DMS 273 (cell line): ENCODE results near the gene HLF.
A peak's percentile ranks its signal among the peaks of the same experiment; 100 is the strongest.

ENCODE experiments used
- DNase-seq: peaks from one replicate; lab custom pipeline; 2025; ENCODE audit not compliant: unreplicated experiment; lab: John Stamatoyannopoulos, UW

The HLF gene

DNA sequence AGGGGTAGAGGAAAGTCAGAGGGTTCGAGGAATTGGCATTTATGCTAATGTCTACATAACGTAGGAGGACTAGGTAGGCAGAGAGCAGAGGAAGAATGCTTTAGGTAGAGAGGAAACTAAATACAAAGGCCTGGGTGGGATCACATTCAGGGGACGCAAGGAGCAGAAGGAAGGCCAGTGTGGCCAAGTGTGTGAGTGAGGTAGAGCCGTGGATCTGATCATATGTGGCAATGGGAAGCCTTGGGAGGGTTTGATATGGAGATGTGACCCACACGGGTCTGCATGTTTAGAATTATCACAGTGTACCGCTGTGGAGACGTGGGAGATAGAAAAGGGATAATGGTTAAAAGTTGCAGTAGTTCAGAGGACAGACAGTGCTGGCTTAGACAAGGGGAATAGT, 43.1 kb downstream of the HLF start:
- no peak for DNase-seq

DNA sequence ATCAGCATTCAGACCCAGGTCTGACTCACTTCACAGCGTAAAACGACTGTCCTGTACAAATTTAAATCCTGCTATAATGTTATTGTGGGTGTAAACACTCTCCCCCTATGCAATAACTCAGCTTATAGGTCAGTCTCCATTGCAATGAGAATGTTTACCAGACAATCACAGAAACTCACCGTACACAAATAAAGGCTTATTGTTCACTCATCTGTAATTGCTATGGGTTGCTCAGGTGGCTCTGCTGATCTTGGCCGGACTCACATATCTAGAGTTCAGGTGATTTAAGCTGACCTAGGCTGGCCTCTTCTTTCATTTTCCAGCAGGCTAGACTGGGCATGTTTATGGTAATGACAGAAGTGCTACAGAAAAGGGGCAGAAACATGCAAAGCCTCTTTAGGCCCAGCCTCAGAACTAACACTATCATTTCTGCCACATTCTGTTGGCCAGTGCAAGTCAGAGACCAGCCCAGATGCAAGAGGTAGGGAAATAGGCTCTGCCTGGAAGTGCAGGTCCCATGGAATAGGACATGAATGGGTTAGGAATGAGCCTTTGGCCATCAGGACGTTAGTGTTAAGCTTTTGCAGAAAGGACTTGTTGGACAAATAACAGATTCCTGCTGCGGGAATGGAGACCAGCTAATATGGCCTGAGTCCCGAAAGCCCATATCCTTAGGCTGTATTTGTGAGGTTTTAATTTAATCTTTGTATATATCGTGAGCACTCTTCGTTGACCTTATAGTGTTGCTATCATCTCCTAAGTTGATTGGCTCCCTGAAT, 44.0 kb downstream of the HLF start:
- no peak for DNase-seq

DNA sequence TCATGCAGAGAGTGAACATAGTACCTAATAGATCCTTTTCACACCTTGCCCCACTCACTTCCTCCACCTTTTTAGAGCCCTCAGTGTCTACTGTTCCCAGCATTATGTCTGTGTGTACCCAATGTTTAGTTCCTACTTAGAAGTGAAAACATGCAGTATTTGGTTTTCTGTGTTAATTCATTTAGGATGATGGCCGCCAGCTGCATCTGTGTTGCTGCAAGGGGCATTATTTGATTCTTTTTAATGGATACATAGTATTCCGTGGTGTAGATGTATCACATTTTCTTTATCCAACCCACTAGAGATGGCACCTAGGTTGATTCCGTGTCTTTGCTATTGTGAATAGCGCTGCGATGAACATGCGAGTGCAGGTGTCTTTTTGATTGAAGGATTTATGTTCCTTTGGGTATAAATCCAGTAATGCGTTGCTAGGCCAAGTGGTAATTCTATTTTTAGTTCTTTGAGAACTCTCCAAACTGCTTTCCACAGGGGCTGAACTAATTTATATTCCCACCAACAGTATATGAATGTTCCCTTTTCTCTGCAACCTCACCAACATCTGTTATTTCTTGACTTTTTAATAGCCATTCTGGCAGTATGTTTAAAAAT, 47.1 kb downstream of the HLF start:
- no peak for DNase-seq

DNA sequence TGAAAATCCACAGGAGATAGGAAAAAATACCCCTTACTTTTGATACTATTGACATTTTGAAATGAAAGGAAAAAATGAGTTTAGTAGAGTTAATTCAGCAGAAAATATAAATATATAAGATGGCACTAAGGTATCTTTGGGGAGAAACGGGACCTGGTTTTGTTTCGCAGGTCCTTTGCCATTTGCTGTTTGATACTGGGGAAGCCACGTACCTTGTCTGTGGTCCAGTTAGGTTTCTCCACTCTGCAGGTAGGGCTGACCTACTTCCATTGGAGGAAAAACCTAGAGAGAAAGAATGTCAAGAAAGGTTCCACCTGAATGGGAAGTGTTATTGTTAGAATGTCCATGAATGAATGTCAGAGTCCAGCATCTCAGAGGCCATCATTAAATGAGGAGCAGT, 48.1 kb downstream of the HLF start:
- no peak for DNase-seq

DNA sequence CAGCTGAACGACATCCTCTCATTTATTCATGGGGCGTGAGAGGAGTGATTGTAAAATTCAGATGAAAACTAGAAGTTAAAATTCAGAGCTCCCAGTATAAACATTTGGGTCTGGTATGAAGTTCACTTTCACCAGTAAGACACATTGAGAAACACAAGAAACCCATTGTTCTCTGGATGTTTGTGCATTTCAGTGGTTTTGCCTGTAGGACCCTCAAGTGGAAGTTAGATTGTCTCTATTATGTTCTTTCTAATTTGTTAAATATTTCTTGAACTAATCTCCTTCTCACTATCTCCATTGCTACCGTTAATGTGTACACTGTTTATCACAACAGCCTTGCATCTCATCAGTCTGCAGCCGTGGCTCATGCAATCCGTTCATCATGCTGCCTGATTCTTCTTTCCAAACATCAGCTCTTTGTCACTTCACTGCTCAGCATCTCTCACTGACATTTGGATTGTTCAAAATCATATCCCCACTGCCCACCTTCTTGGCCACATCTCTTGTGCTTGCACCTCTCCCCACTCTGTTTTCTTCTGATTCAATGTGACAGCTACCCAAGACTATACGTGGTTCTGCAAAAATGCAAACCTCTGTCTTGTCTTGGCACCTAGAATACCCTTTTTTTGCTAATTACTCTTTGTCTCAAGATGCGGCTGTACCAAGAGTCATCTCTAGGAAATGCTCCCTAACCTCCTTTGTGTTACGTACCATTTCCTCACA, 49.5 kb downstream of the HLF start:
- no peak for DNase-seq

DNA sequence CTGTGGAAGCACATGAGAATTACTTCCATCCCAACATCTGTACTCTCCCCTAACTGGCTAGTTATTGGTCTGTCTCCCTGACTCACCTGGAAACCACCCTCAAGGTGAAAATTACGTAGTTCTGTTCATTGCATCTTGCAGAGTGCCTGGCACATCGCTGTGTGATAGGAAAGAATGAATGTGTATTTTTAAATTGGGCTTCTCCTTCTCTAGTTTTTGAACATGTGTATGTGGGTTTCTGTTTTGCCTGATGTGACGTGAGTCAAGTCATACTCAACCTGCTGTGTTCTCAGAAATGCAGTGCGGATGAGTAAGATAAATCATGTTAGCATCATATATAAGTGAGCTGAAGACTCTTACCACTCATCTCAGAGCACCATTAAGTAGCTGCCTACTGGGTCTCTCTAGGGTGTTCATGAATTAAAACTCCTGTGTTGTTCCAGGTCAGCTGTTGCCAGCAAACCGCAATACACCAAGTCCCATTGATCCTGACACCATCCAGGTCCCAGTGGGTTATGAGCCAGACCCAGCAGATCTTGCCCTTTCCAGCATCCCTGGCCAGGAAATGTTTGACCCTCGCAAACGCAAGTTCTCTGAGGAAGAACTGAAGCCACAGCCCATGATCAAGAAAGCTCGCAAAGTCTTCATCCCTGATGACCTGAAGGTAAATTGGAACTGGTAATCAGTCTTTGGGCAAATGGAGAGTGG, 50.2 kb downstream of the HLF start:
- DNase-seq, result no peak

DNA sequence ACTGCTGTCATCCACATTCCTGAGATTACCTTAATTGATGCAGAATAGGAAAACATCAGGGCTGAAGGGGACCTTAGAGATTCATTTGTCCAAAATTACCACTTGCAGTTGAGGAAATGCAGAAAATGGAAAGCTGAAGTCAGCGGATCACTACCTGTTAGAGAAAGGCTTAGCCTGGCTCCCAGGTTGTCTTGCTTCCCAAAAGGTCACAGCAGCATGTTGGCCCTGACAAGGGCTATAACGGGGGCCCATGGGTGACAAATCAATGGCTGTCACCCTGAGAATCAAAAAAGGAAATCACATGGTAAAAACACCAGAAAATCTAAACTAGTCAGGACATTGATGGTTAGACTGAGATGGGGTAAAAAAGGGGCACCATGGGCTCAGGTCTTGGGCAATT, 51.7 kb downstream of the HLF start:
- no peak for DNase-seq

DNA sequence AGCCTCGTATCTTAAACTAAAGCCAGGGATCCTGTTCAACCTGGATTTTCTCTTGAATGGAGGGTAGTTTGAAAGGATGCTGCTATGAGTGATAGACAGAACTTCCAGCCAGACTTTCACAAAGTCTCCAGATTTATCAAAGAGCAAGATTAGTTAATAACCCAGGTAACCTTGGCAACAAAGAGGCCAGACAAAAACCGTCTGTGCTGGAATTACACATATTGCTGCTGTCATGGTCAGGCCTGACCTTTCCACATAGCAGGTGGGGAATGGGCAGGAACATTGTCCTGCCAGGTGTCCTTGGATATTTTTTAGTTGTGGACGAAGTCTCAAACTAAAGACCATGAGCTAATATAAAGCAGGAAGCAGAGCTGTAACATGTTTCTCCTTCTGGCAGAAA, 52.5 kb downstream of the HLF start:
- no peak for DNase-seq

DNA sequence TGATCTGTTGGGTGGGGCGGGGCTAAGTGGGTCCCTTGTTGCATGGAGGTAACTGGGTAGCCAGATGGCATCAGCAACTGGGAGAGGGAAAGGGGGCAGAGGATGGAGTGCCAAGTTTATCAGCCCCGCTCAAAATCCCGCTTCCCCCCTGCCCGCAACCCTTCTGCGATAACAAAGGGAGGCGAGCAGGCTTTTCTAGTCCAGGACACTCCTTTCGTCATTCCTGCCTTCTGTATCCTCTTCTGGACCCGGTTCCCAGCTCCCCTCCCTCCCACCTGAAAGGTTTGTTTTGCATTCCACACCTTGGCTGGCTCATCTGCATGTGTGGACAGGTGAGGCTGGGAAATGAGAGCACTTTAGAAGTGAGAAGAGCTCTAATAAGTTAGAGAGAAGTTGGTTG, 53.3 kb downstream of the HLF start:
- no peak for DNase-seq

DNA sequence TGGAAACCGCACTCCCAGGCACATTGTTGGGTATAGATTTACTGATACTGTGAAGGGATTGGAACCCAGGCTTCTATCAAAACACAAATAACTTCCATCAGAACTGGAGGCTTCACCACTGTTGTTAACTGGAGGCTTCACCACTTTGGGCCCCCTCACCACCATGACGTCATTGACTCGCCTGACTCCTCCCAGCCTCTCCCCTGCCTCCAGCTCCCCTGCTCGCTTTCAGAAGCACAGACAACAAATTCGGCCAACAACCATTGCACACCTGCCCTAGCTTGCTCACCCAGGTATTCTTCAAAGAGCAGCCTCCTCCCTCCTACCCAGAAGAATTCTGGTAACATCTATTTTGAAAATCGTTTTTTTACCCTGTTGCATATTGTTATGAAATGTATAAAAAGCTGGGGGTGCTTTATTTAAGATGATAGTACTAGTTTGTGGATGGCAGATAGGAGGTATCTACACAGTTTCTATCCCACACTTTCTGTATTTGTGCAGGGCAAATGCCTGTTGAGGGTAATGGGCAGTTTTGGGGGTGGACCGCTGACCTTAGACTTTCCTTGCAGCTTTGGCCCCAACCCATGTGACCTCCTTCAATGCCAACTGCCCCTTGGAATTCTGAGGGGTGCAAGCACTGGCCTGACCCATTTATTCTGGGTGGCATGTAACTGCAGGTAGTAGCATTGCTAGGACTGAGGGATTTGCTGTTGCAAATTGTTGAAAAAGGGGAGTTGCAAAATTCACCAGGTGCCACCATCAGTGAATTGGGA, 54.1 kb downstream of the HLF start:
- DNase-seq, result no peak

DNA sequence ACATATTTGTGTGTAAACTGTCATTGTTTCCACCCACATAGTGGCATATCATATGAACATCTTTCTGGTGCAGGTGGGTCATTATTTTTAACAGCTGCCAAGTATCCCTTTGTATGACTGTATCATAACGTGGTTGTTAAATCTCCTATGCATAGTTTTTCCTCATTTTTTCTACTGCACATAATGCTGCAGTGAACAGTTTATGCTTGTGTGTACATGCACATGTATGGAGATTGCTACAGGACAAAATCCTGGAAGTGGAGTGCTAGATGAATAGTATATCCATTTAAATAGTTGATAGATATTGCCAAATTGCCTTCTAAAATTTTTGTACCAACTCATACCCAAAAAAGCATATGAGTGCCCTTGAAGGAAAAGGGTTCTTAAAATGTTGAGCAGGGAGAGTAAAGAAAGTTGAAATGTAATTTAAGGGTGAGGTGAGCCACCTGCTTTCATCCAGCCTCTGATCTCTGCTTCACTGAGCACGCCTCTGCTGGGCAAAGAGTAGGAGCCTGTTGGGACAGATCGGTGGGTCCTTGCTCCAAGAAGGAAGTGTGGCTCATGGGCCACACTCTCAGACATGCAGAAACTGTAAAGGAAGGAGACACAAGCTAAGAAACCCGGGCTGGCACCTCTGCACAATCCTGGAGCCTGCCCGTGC, 55.3 kb downstream of the HLF start:
- no peak for DNase-seq

DNA sequence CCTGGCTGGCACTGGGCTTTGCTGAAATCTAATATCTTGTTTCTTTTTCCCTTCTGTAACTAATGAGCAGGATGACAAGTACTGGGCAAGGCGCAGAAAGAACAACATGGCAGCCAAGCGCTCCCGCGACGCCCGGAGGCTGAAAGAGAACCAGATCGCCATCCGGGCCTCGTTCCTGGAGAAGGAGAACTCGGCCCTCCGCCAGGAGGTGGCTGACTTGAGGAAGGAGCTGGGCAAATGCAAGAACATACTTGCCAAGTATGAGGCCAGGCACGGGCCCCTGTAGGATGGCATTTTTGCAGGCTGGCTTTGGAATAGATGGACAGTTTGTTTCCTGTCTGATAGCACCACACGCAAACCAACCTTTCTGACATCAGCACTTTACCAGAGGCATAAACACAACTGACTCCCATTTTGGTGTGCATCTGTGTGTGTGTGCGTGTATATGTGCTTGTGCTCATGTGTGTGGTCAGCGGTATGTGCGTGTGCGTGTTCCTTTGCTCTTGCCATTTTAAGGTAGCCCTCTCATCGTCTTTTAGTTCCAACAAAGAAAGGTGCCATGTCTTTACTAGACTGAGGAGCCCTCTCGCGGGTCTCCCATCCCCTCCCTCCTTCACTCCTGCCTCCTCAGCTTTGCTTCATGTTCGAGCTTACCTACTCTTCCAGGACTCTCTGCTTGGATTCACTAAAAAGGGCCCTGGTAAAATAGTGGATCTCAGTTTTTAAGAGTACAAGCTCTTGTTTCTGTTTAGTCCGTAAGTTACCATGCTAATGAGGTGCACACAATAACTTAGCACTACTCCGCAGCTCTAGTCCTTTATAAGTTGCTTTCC, 56.0 kb downstream of the HLF start:
- DNase-seq, result no peak

DNA sequence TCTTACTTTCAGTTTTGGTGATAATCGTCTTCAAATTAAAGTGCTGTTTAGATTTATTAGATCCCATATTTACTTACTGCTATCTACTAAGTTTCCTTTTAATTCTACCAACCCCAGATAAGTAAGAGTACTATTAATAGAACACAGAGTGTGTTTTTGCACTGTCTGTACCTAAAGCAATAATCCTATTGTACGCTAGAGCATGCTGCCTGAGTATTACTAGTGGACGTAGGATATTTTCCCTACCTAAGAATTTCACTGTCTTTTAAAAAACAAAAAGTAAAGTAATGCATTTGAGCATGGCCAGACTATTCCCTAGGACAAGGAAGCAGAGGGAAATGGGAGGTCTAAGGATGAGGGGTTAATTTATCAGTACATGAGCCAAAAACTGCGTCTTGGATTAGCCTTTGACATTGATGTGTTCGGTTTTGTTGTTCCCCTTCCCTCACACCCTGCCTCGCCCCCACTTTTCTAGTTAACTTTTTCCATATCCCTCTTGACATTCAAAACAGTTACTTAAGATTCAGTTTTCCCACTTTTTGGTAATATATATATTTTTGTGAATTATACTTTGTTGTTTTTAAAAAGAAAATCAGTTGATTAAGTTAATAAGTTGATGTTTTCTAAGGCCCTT, 56.8 kb downstream of the HLF start:
- DNase-seq, result no peak

DNA sequence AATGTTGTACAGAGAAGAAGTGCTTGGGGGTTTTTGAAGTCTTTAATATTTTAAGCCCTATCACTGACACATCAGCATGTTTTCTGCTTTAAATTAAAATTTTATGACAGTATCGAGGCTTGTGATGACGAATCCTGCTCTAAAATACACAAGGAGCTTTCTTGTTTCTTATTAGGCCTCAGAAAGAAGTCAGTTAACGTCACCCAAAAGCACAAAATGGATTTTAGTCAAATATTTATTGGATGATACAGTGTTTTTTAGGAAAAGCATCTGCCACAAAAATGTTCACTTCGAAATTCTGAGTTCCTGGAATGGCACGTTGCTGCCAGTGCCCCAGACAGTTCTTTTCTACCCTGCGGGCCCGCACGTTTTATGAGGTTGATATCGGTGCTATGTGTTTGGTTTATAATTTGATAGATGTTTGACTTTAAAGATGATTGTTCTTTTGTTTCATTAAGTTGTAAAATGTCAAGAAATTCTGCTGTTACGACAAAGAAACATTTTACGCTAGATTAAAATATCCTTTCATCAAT, 57.8 kb downstream of the HLF start:
- no peak for DNase-seq

DNA sequence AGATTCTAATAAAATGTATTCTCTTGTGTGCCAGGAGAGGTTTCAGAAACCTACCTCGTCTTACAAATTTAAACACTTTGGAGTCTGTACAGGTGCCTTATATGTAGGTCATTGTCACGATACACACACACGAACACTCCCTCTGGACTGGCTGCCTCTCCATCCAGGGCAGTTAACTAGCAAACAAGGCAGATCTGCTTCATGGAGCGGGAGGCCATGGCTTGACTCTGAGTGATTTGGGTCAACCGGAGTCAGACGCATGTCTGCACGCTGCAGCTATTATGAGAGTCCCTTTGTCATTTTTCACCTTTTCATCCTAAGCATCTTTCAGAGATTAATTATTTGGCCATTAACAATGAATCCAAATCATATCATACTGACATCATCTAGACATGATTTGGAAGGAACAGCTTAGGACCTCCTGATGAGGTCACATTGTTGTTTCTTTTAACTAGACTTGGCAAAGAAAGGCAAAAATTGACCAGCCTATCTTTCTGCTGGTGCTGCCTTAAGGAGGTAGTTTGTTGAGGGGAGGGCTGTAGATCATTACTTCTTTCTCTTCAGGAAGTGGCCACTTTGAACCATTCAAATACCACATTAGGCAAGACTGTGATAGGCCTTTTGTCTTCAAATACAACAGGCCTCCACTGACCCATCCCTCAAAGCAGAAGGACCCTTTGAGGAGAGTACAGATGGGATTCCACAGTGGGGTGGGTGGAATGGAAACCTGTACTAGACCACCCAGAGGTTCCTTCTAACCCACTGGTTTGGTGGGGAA, 58.9 kb downstream of the HLF start:
- DNase-seq, result no peak

DNA sequence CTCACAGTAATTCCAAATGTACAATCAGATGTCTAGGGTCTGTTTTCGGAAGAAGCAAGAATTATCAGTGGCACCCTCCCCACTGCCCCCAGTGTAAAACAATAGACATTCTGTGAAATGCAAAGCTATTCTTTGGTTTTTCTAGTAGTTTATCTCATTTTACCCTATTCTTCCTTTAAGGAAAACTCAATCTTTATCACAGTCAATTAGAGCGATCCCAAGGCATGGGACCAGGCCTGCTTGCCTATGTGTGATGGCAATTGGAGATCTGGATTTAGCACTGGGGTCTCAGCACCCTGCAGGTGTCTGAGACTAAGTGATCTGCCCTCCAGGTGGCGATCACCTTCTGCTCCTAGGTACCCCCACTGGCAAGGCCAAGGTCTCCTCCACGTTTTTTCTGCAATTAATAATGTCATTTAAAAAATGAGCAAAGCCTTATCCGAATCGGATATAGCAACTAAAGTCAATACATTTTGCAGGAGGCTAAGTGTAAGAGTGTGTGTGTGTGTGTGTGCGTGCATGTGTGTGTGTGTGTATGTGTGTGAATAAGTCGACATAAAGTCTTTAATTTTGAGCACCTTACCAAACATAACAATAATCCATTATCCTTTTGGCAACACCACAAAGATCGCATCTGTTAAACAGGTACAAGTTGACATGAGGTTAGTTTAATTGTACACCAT, 59.7 kb downstream of the HLF start:
- DNase-seq, result peak; percentile 4

DNA sequence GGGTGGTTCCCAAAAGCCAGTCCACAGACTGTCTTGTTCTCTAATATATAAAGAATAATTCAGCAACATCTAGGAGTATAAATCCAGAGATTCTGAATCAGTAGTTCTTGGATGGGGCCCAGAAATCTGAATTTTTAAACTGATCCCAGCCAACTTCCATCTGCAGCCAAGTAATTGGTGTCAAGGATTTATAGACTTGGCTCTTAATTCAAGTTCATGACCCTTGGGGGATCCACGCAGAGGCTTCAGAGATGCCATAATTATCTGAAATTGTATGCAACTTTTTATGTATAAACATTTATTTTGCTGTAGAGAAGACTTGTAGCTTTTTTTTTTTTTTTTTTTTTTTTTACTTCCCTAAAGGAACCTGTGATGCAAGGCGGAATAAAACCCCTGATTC, 60.6 kb downstream of the HLF start:
- DNase-seq, result peak; percentile 7
